Activated CD4-positive, alpha-beta T cell treated with anti-CD3 and anti-CD28 coated beads, Interleukin-2, amount 10 ng/mL, durations not matched to agents 24 days and 14 days (primary cell): ENCODE results near the gene DENND4C. TPM values are rescaled to one million over a fixed set of nuclear protein-coding genes. Genes with fewer than 3 reads are reported as not detected.
"Not testable (repeated sequence)": the region's sequence is repeated elsewhere in the genome, so short reads cannot be mapped to it uniquely, and the experiment has no call there.

ENCODE experiments used
- DNase-seq: peaks from one replicate; pipeline ENCODE4 v3.0.0; 2022
- H3K27ac Mint-ChIP-seq: one replicate; pipeline ENCODE4 v1.8.0; 2022; ENCODE audit warnings: mild to moderate bottlenecking, mixed read lengths
- H3K27me3 Mint-ChIP-seq: one replicate; pipeline ENCODE4 v1.8.0; 2022; ENCODE audit warnings: mixed read lengths
- H3K36me3 Mint-ChIP-seq: one replicate; pipeline ENCODE4 v1.8.0; 2022; ENCODE audit warnings: low read depth, mild to moderate bottlenecking, mixed read lengths
- H3K4me1 Mint-ChIP-seq: one replicate; pipeline ENCODE4 v1.8.0; 2021; ENCODE audit warnings: mixed read lengths
- H3K4me3 Mint-ChIP-seq: one replicate; pipeline ENCODE4 v1.8.0; 2022; ENCODE audit warnings: mild to moderate bottlenecking, moderate library complexity, mixed read lengths
- H3K9me3 Mint-ChIP-seq: one replicate; pipeline ENCODE4 v1.8.0; 2021; ENCODE audit warnings: mixed read lengths
- intact Hi-C: fragments of 100-400 bp; cut with micrococcal nuclease; formaldehyde crosslinking; loops from one replicate; pipeline ENCODE4 v1.15.1; 2023
- total RNA-seq: library from RNA; stranded (reverse); gene quantifications from 2 replicates; pipeline ENCODE4 v1.2.3, GENCODE V29; 2022

The DENND4C gene
- total RNA-seq, 1 donor from 2014 or later, result 13.6 TPM

DNA sequence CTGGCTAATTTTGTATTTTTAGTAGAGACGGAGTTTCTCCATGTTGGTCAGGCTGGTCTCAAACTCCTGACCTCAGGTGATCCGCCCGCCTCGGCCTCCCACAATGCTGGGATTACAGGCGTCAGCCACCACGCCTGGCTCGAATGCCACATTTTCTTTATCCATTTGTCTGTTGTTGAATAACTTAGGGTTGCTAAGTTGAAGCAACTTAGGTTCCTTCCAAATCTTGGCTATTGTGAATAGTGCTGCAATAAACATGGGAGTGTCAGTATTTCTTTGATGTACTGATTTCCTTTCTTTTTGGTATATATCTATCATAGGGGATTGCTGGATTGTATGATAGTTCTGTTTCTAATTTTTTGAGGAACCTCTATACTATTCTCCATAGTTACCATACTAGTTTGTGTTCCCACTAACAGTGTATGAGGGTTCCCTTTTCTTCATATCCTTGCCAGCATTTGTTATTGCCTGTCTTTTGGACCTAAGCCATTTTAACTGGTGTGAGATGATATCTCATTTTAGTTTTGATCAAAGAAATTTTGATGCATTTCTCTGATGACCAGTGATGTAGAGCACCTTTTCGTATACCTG lies 29.3 kb downstream of the DENND4C start:
- H3K4me1 Mint-ChIP-seq, DNase-seq, H3K4me3 Mint-ChIP-seq, H3K9me3 Mint-ChIP-seq, H3K36me3 Mint-ChIP-seq, H3K27ac Mint-ChIP-seq, intact Hi-C loops, H3K27me3 Mint-ChIP-seq: not testable (repeated sequence)

DNA sequence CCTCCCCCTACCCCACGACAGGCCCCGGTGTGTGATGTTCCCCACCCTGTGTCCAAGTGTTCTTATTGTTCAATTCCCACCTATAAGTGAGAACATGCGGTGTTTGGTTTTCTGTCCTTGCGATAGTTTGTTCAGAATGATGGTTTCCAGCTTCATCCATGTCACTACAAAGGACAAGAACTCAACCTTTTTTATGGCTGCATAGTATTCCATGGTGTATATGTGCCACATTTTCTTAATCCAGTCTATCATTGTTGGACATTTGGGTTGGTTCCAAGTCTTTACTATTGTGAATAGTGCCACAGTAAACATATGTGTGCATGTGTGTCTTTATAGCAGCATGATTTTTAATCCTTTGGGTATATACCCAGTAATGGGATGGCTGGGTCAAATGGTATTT lies 35.1 kb downstream of the DENND4C start:
- H3K27me3 Mint-ChIP-seq, H3K4me3 Mint-ChIP-seq, DNase-seq, H3K9me3 Mint-ChIP-seq, H3K27ac Mint-ChIP-seq: not testable (repeated sequence)
- intact Hi-C loops, result loop anchor here (5.0 kb wide), 1 partner anchor 33 kb away; the partner anchor contains the start of gene DENND4C
- Mint-ChIP-seq H3K36me3 (peaks cover 17% of the 10 kb centered on the region), H3K4me1 (peaks cover 31% of the 10 kb centered on the region)

GRCh38 chr9:19266778-19267384 lies 36.4 kb downstream of the DENND4C start:
- H3K27me3 Mint-ChIP-seq, H3K9me3 Mint-ChIP-seq, H3K4me3 Mint-ChIP-seq, H3K27ac Mint-ChIP-seq, DNase-seq: not testable (repeated sequence)
- Mint-ChIP-seq H3K4me1 (peaks cover 31% of the 10 kb centered on the region), H3K36me3 (peaks cover 24% of the 10 kb centered on the region)
- intact Hi-C loops, result loop anchor here (5.0 kb wide), 1 partner anchor 35 kb away; the partner anchor contains the start of gene DENND4C

- Mint-ChIP-seq H3K4me3 (no peak overlapping the region), H3K9me3 (peaks cover 3% of the 10 kb centered on the region), H3K27ac (no peak overlapping the region), H3K4me1 (peaks cover 25% of the 10 kb centered on the region), H3K27me3 (no peaks in the 10 kb centered on the region), H3K36me3 (peaks cover 22% of the 10 kb centered on the region)
- intact Hi-C loops, result loop anchor here (5.0 kb wide), 1 partner anchor 37 kb away; the partner anchor contains the start of gene DENND4C
- DNase-seq, result no peak
Measured at GRCh38 chr9:19269582-19269981, 39.1 kb downstream of the DENND4C start.

DNA sequence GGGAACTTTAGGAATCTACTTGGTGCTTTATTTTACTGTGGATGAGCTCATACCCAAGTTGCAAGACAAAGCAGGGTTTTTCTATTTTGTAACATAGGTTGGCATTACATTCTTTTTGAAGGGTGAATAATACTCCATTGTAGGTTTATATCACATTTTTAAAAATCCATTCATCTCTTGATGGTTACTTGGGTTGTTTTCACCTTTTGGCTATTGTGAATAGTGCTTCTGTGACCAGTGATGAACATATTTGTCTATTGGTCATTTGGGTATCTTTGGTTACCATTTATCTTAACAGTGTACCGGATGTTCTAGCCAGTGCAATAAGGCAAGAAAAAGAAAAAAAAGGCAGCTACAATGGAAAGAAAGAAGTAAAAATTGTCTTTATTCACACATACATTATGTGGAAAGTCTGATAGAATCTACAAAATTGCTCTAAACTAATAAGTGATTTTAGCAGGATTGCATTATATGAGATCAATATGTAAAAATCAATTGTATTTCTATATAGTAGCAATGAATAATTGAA lies 40.0 kb downstream of the DENND4C start:
- Mint-ChIP-seq H3K9me3 (peaks cover 3% of the 10 kb centered on the region), H3K27me3 (no peaks in the 10 kb centered on the region), H3K4me1 (peaks cover 22% of the 10 kb centered on the region), H3K4me3 (no peak overlapping the region), H3K36me3 (peaks cover 22% of the 10 kb centered on the region), H3K27ac (no peak overlapping the region)
- no peak for DNase-seq
- intact Hi-C loops, result no loop called here

DNA sequence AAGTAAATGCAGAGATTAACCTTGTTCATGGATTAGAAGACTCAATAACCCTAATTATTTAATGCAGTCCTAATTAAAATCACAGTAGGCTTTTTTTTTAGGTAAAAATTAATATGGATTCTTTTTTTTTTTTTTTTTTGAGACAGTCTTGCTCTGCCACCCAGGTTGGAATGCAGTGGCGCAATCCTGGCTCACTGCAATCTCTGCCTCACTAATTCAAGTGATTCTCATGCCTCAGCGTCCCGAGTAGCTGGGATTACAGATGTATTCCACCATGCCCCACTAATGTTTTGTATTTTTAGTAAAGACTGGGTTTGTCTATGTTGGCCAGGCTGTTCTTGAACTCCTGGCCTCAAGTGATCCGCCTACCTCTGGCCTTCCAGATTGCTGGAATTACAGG lies 40.6 kb downstream of the DENND4C start:
- Mint-ChIP-seq H3K27ac (no peak overlapping the region), H3K36me3 (peaks cover 25% of the 10 kb centered on the region), H3K27me3 (no peaks in the 10 kb centered on the region), H3K4me3 (no peak overlapping the region), H3K4me1 (peaks cover 22% of the 10 kb centered on the region), H3K9me3 (peaks cover 3% of the 10 kb centered on the region)
- DNase-seq, result no peak
- intact Hi-C loops, result no loop called here

DNA sequence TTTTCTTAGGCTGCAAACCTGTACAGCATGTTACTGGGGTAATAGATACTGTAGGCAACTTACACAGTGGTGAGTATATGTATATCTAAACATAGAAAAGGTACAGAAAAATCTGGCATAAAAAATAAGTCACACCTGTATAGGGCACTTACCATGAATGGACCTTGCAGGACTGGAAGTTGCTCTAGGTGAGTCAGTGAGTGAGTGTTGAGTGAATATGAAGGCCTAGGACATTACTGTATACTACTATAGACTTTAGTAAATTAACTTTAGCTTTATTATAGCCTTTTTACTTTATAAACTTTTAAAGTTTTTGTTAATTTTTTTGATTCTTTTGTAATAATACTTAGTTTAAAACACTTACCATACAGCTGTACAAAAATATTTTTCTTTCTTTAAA lies 51.3 kb downstream of the DENND4C start:
- no peak overlapping the region for H3K4me3 Mint-ChIP-seq
- peaks cover 1% of the 10 kb centered on the region for H3K4me1 Mint-ChIP-seq
- H3K27me3 Mint-ChIP-seq, result no peaks in the 10 kb centered on the region
- intact Hi-C loops, result no loop called here
- no peak overlapping the region for H3K27ac Mint-ChIP-seq
- peaks cover 8% of the 10 kb centered on the region for H3K36me3 Mint-ChIP-seq
- H3K9me3 Mint-ChIP-seq, result no peaks in the 10 kb centered on the region
- DNase-seq, result no peak

- H3K4me3 Mint-ChIP-seq, result no peak overlapping the region
- no peak overlapping the region for H3K27ac Mint-ChIP-seq
- no peaks in the 10 kb centered on the region for H3K27me3 Mint-ChIP-seq
- intact Hi-C loops, result no loop called here
- H3K36me3 Mint-ChIP-seq, result peaks cover 11% of the 10 kb centered on the region
- no peak for DNase-seq
- no peaks in the 10 kb centered on the region for H3K9me3 Mint-ChIP-seq
- peaks cover 1% of the 10 kb centered on the region for H3K4me1 Mint-ChIP-seq
Measured at GRCh38 chr9:19283072-19283710, 52.7 kb downstream of the DENND4C start.

DNA sequence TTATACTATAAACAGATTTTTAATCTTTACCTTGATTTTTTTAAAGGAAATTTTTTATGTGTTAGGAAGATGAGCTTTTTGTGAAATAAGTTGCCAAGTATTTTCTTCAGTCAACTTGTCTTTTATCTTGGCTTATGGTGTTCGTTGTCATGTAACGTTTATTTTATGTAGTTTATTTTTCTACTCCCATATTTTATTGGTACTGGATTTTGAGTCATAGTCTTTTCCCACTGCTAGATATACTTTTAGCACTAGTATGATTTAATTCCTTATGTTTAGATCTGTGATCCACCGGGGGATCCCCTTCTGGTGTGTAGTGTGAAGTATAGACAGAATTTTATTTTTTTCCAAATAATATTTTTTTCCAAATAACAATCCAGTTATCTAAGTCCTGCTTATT lies 54.2 kb downstream of the DENND4C start:
- no peak for DNase-seq
- intact Hi-C loops, result loop anchor here (5.0 kb wide), 2 partner anchors 37 to 53 kb away; no protein-coding TSS in a partner anchor
- Mint-ChIP-seq H3K36me3 (peaks cover 15% of the 10 kb centered on the region), H3K27ac (no peak overlapping the region), H3K9me3 (no peaks in the 10 kb centered on the region), H3K27me3 (no peaks in the 10 kb centered on the region), H3K4me3 (no peak overlapping the region), H3K4me1 (peaks cover 1% of the 10 kb centered on the region)

GRCh38 chr9:19286634-19287188 lies 56.2 kb downstream of the DENND4C start:
- Mint-ChIP-seq H3K27me3 (no peaks in the 10 kb centered on the region), H3K36me3 (peaks cover 25% of the 10 kb centered on the region), H3K27ac (no peak overlapping the region), H3K4me1 (peaks cover 1% of the 10 kb centered on the region), H3K4me3 (no peak overlapping the region), H3K9me3 (no peaks in the 10 kb centered on the region)
- DNase-seq, result no peak
- intact Hi-C loops, result loop anchor here (5.0 kb wide), 2 partner anchors 39 to 51 kb away; no protein-coding TSS in a partner anchor

DNA sequence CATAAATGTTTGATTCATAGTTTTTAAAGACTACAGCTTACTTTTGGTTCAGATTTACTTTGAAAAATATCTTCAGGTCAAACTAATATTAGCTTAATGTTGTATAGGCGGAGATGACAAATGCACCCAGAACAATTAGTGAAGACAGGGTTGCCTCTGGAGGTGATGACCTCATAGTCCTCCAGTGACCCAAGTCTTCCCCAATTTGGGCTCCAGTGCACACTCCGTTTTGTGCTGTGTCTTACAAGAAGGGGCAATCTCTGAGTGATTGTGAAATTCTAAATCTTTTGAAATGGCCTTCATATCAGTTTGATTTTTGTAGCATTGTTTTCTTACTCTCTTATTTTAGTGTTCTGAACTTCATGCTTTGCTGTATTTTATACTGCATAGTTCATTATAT lies 57.6 kb downstream of the DENND4C start:
- H3K27me3 Mint-ChIP-seq, result no peaks in the 10 kb centered on the region
- intact Hi-C loops, result loop anchor here (5.0 kb wide), 2 partner anchors 41 to 49 kb away; no protein-coding TSS in a partner anchor
- H3K9me3 Mint-ChIP-seq, result no peaks in the 10 kb centered on the region
- H3K27ac Mint-ChIP-seq, result no peak overlapping the region
- no peak for DNase-seq
- peaks cover 25% of the 10 kb centered on the region for H3K36me3 Mint-ChIP-seq
- H3K4me3 Mint-ChIP-seq, result no peak overlapping the region
- peaks cover 1% of the 10 kb centered on the region for H3K4me1 Mint-ChIP-seq

GRCh38 chr9:19290103-19290502 lies 59.6 kb downstream of the DENND4C start:
- no peak overlapping the region for H3K4me3 Mint-ChIP-seq
- H3K36me3 Mint-ChIP-seq, result peaks cover 37% of the 10 kb centered on the region
- intact Hi-C loops, result no loop called here
- no peak overlapping the region for H3K27ac Mint-ChIP-seq
- H3K27me3 Mint-ChIP-seq, result no peaks in the 10 kb centered on the region
- DNase-seq, result no peak
- H3K9me3 Mint-ChIP-seq, result no peaks in the 10 kb centered on the region
- H3K4me1 Mint-ChIP-seq, result peaks cover 3% of the 10 kb centered on the region

GRCh38 chr9:19294219-19294618 lies 63.7 kb downstream of the DENND4C start:
- intact Hi-C loops, result no loop called here
- Mint-ChIP-seq H3K27me3 (no peaks in the 10 kb centered on the region), H3K4me1 (peaks cover 2% of the 10 kb centered on the region), H3K36me3 (peaks cover 33% of the 10 kb centered on the region), H3K9me3 (no peaks in the 10 kb centered on the region), H3K27ac (no peak overlapping the region), H3K4me3 (no peak overlapping the region)
- no peak for DNase-seq
